GM18511 (cell line): ENCODE measurements around the gene USP43.
"Not testable (repeated sequence)": the region's sequence is repeated elsewhere in the genome, so short reads cannot be mapped to it uniquely, and the experiment has no call there.

Experiments used
- ATAC-seq: cut with Tn5 transposase; IDR thresholded peaks from one replicate; pipeline ENCODE4 v1.9.1; 2021; ENCODE audit warnings: mild to moderate bottlenecking, moderate library complexity; ENCODE audit not compliant: unreplicated experiment

USP43 gene

GRCh38 chr17:9658593-9659211, 13.4 kb downstream of the USP43 start:
- no peak for ATAC-seq

- ATAC-seq: no peak
These were observed 15.7 kb downstream of the USP43 start for GRCh38 chr17:9661027-9661426.

- ATAC-seq: not testable (repeated sequence)
These were observed 18.2 kb downstream of the USP43 start for GRCh38 chr17:9663511-9663910.

- ATAC-seq: no peak
These were observed 21.2 kb downstream of the USP43 start for GRCh38 chr17:9666461-9667050.

GRCh38 chr17:9668517-9668916, 23.2 kb downstream of the USP43 start:
- no peak for ATAC-seq

- no peak for ATAC-seq
These were observed 24.3 kb downstream of the USP43 start for GRCh38 chr17:9669551-9670008.

- no peak for ATAC-seq
These were observed 25.3 kb downstream of the USP43 start for GRCh38 chr17:9670596-9670995.

- ATAC-seq: no peak
These were observed 26.2 kb downstream of the USP43 start for GRCh38 chr17:9671559-9671958.

- ATAC-seq: no peak
These were observed 26.9 kb downstream of the USP43 start for GRCh38 chr17:9672266-9672665.

GRCh38 chr17:9672691-9673090, 27.4 kb downstream of the USP43 start:
- no peak for ATAC-seq

GRCh38 chr17:9676084-9676483, 30.8 kb downstream of the USP43 start:
- ATAC-seq: no peak

GRCh38 chr17:9676820-9677310, 31.5 kb downstream of the USP43 start:
- ATAC-seq: no peak

- no peak for ATAC-seq
These were observed 32.1 kb downstream of the USP43 start for GRCh38 chr17:9677411-9677810.

- ATAC-seq: no peak
These were observed 32.6 kb downstream of the USP43 start for GRCh38 chr17:9677896-9678295.

- no peak for ATAC-seq
These were observed 39.8 kb downstream of the USP43 start for GRCh38 chr17:9684955-9685621.

- no peak for ATAC-seq
These were observed 48.4 kb downstream of the USP43 start for GRCh38 chr17:9693755-9694154.

GRCh38 chr17:9696279-9697044, 51.1 kb downstream of the USP43 start:
- no peak for ATAC-seq

- no peak for ATAC-seq
These were observed 54.8 kb downstream of the USP43 start for GRCh38 chr17:9700136-9700535.

- ATAC-seq: no peak
These were observed 55.6 kb downstream of the USP43 start for GRCh38 chr17:9700754-9701476.

- no peak for ATAC-seq
These were observed 57.2 kb downstream of the USP43 start for GRCh38 chr17:9702482-9702881.
